PC-3 (cell line): ENCODE measurements around the gene C1orf21. TPM values are rescaled to one million over a fixed set of nuclear protein-coding genes. Genes with fewer than 3 reads are reported as not detected.

Experiments
- ATAC-seq: fragments of 200-7000 bp; cut with Tn5 transposase; 2 replicates; pipeline ENCODE4 v1.9.1; 2020; ENCODE audit warnings: mild to moderate bottlenecking, moderate library complexity
- BruUV-seq: library from RNA; stranded (reverse); fragments of 400-500 nt; replicated peaks from 2 replicates; lab custom pipeline; 2021; lab: Mats Ljungman, UMichigan
- CTCF ChIA-PET: fragments of 300-600 bp; sonication (Branson Sonifier 250); formaldehyde crosslinking; loops from one replicate; lab custom pipeline; 2022; ENCODE audit warnings: antibody characterized with exemption; lab: Charles Lee
- POLR2A ChIA-PET: fragments of 300-600 bp; sonication (Branson Sonifier 250); formaldehyde crosslinking; loops from one replicate; lab custom pipeline; 2022; ENCODE audit warnings: antibody characterized with exemption; ENCODE audit not compliant: unreplicated experiment; lab: Charles Lee
- DNase-seq: peaks from one replicate; pipeline ENCODE4 v3.0.0-alpha.2; 2015
- H2AFZ ChIP-seq: fragments of 300-600 bp; sonication (generic); 2 replicates; pipeline ENCODE4 v1.6.0; 2016; ENCODE audit warnings: antibody characterized with exemption, low read length
- H3F3A ChIP-seq: fragments of 300-600 bp; sonication (generic); one replicate; pipeline ENCODE4 v1.6.0; 2017; ENCODE audit warnings: antibody characterized with exemption, low read length, control low read depth, mild to moderate bottlenecking; ENCODE audit not compliant: unreplicated experiment
- H3K27ac ChIP-seq: fragments of 300-600 bp; sonication (generic); 2 replicates; pipeline ENCODE4 v1.5.1; 2016; ENCODE audit warnings: mild to moderate bottlenecking, low read length
- H3K27me3 ChIP-seq: fragments of 300-600 bp; sonication (generic); 2 replicates; pipeline ENCODE4 v1.6.1; 2016; ENCODE audit warnings: low read length, mixed read lengths
- H3K36me3 ChIP-seq: fragments of 300-600 bp; sonication (generic); 2 replicates; pipeline ENCODE4 v1.6.1; 2016; ENCODE audit warnings: low read depth, mixed run types, low read length, mixed read lengths
- H3K4me1 ChIP-seq: fragments of 300-600 bp; sonication (generic); 2 replicates; pipeline ENCODE4 v1.5.1; 2016; ENCODE audit warnings: low read length; ENCODE audit not compliant: insufficient read depth
- H3K4me2 ChIP-seq: fragments of 300-600 bp; sonication (generic); 2 replicates; pipeline ENCODE4 v1.6.0; 2016; ENCODE audit warnings: low read length
- H3K4me3 ChIP-seq: fragments of 300-600 bp; sonication (generic); 2 replicates; pipeline ENCODE4 v1.5.1; 2016; ENCODE audit warnings: mild to moderate bottlenecking, low read length, mixed read lengths
- H3K79me2 ChIP-seq: fragments of 300-600 bp; sonication (generic); 2 replicates; pipeline ENCODE4 v1.6.1; 2017; ENCODE audit warnings: low read length, mixed read lengths
- H3K9ac ChIP-seq: fragments of 300-600 bp; sonication (generic); 2 replicates; pipeline ENCODE4 v1.6.0; 2016; ENCODE audit warnings: mild to moderate bottlenecking, low read length
- H3K9me2 ChIP-seq: fragments of 300-600 bp; sonication (generic); replicated peaks from 2 replicates; pipeline ENCODE4 v1.6.1; 2016; ENCODE audit warnings: mixed run types, low read length, mixed read lengths
- H3K9me3 ChIP-seq: fragments of 300-600 bp; sonication (generic); 2 replicates; pipeline ENCODE4 v1.6.1; 2016; ENCODE audit warnings: low read length, mixed read lengths
- H4K20me1 ChIP-seq: fragments of 300-600 bp; sonication (generic); 2 replicates; pipeline ENCODE4 v1.6.1; 2016; ENCODE audit warnings: low read length, mixed read lengths
- CTCF ChIP-seq: fragments of 300-600 bp; sonication (generic); conservative IDR thresholded peaks from 2 replicates; pipeline ENCODE4 v1.5.1; 2017; ENCODE audit warnings: antibody characterized with exemption, low read depth, mild to moderate bottlenecking, low read length
- EZH2 ChIP-seq: fragments of 300-600 bp; sonication (generic); IDR thresholded peaks from one replicate; pipeline ENCODE4 v1.6.1; 2017; ENCODE audit warnings: antibody characterized with exemption, mild to moderate bottlenecking, low read length; ENCODE audit not compliant: unreplicated experiment
- EZH2phosphoT487 ChIP-seq: fragments of 300-600 bp; sonication (generic); IDR thresholded peaks from 2 replicates; pipeline ENCODE4 v1.6.1; 2018; ENCODE audit warnings: mild to moderate bottlenecking, antibody characterized with exemption, low read length, borderline replicate concordance
- intact Hi-C: fragments of 100-400 bp; cut with micrococcal nuclease; formaldehyde crosslinking; loops from 2 replicates; pipeline ENCODE4 v1.9.0; 2023
- total RNA-seq: library from RNA; depleted of rRNA; stranded (reverse); fragments of >200 nt; gene quantifications from 2 replicates; pipeline ENCODE4 v1.2.3, GENCODE V29; 2014

C1orf21 gene
- total RNA-seq, 1 experiment from 2014 or later = 1.3 TPM

- Histone ChIP-seq H3K4me2 (no peak overlapping the region), H3K4me1 (peaks cover 29% of the 10 kb centered on the region)
- DNase-seq = peak; percentile 55
Observed at GRCh38 chr1:184624626-184625025, 237.8 kb downstream of the C1orf21 start.

GRCh38 chr1:184625271-184625670, 238.4 kb downstream of the C1orf21 start:
- Histone ChIP-seq H2AFZ (no peak overlapping the region), H3K27me3 (no peaks in the 10 kb centered on the region), H3K9me2 (no peaks in the 10 kb centered on the region), H3K4me1 (peaks cover 29% of the 10 kb centered on the region), H3K4me2 (no peak overlapping the region), H3F3A (no peaks in the 10 kb centered on the region), H3K36me3 (no peaks in the 10 kb centered on the region), H3K4me3 (no peak overlapping the region), H3K79me2 (no peaks in the 10 kb centered on the region), H4K20me1 (no peaks in the 10 kb centered on the region), H3K27ac (no peak overlapping the region), H3K9ac (no peak overlapping the region), H3K9me3 (no peaks in the 10 kb centered on the region)
- ChIA-PET POLR2A (no interaction called here), CTCF (no interaction called here)
- TF ChIP-seq EZH2 (no peak), CTCF (no peak), EZH2phosphoT487 (no peak)
- BruUV-seq = no TSS peak
- intact Hi-C loops = no loop called here
- ATAC-seq (no peak), DNase-seq (no peak)

More at GRCh38 chr1:184624626-184625025, 237.8 kb downstream of the C1orf21 start:
- CTCF ChIA-PET = no interaction called here
- no peak overlapping the region for H3K27ac ChIP-seq
- H4K20me1 ChIP-seq = no peaks in the 10 kb centered on the region
- H3K36me3 ChIP-seq = no peaks in the 10 kb centered on the region
- H3K79me2 ChIP-seq = no peaks in the 10 kb centered on the region
- H2AFZ ChIP-seq = no peak overlapping the region
- no peaks in the 10 kb centered on the region for H3F3A ChIP-seq
- H3K27me3 ChIP-seq = no peaks in the 10 kb centered on the region
- no TSS peak for BruUV-seq
- POLR2A ChIA-PET = no interaction called here
- H3K9me3 ChIP-seq = no peaks in the 10 kb centered on the region
- intact Hi-C loops = no loop called here
- H3K9ac ChIP-seq = no peak overlapping the region
- no peaks in the 10 kb centered on the region for H3K9me2 ChIP-seq
- TF ChIP-seq EZH2 (no peak), EZH2phosphoT487 (no peak), CTCF (no peak)
- no peak; the same call in 1 of the 2 replicates for ATAC-seq
- no peak overlapping the region for H3K4me3 ChIP-seq

GRCh38 chr1:184626076-184627006, 239.5 kb downstream of the C1orf21 start:
- ChIA-PET CTCF (no interaction called here), POLR2A (no interaction called here)
- H3K27ac ChIP-seq = no peak overlapping the region
- no peaks in the 10 kb centered on the region for H3F3A ChIP-seq
- no peaks in the 10 kb centered on the region for H3K79me2 ChIP-seq
- H3K27me3 ChIP-seq = no peaks in the 10 kb centered on the region
- ATAC-seq (no peak), DNase-seq (no peak)
- no peaks in the 10 kb centered on the region for H4K20me1 ChIP-seq
- H3K4me1 ChIP-seq = peaks cover 28% of the 10 kb centered on the region
- H3K9me3 ChIP-seq = no peaks in the 10 kb centered on the region
- H3K9me2 ChIP-seq = no peaks in the 10 kb centered on the region
- no peaks in the 10 kb centered on the region for H3K36me3 ChIP-seq
- intact Hi-C loops = no loop called here
- no peak overlapping the region for H2AFZ ChIP-seq
- no peak overlapping the region for H3K4me3 ChIP-seq
- no TSS peak for BruUV-seq
- no peak for TF ChIP-seq EZH2
- no peak for TF ChIP-seq CTCF
- TF ChIP-seq EZH2phosphoT487 = no peak
- H3K4me2 ChIP-seq = no peak overlapping the region
- no peak overlapping the region for H3K9ac ChIP-seq
